GM23248 (cell line): ENCODE measurements around the gene NOTCH1. TPM values are rescaled to one million over a fixed set of nuclear protein-coding genes. Genes with fewer than 3 reads are reported as not detected.

Experiments used
- DNase-seq: peaks from one replicate; pipeline ENCODE4 v3.0.0-alpha.2; 2015
- H2AFZ ChIP-seq: fragments of 200-600 bp; sonication (generic); 2 replicates; pipeline ENCODE4 v1.6.1; 2016; ENCODE audit warnings: antibody characterized with exemption
- H3F3A ChIP-seq: fragments of 200-600 bp; sonication (generic); 2 replicates; pipeline ENCODE4 v1.6.1; 2016; ENCODE audit warnings: mild to moderate bottlenecking, antibody characterized with exemption, mixed run types; ENCODE audit not compliant: insufficient read depth
- H3K27ac ChIP-seq: fragments of 200-600 bp; sonication (generic); 2 replicates; pipeline ENCODE4 v1.5.1; 2016; ENCODE audit warnings: mild to moderate bottlenecking
- H3K27me3 ChIP-seq: fragments of 200-600 bp; sonication (generic); replicated peaks from 2 replicates; pipeline ENCODE4 v1.6.1; 2016; ENCODE audit warnings: mild to moderate bottlenecking; ENCODE audit not compliant: insufficient read depth
- H3K36me3 ChIP-seq: fragments of 200-600 bp; sonication (generic); 2 replicates; pipeline ENCODE4 v1.6.1; 2016; ENCODE audit warnings: low read depth, mild to moderate bottlenecking
- H3K4me1 ChIP-seq: fragments of 200-600 bp; sonication (generic); 2 replicates; pipeline ENCODE4 v1.6.1; 2016; ENCODE audit warnings: mild to moderate bottlenecking; ENCODE audit not compliant: insufficient read depth
- H3K4me2 ChIP-seq: fragments of 200-600 bp; sonication (generic); one replicate; pipeline ENCODE4 v1.6.1; 2016; ENCODE audit warnings: mild to moderate bottlenecking; ENCODE audit not compliant: unreplicated experiment
- H3K4me3 ChIP-seq: fragments of 200-600 bp; sonication (generic); 2 replicates; pipeline ENCODE4 v1.5.1; 2016; ENCODE audit warnings: mild to moderate bottlenecking
- H3K79me2 ChIP-seq: fragments of 200-600 bp; sonication (generic); 2 replicates; pipeline ENCODE4 v1.6.1; 2016; ENCODE audit warnings: mild to moderate bottlenecking; ENCODE audit not compliant: insufficient read depth
- H3K9ac ChIP-seq: fragments of 200-600 bp; sonication (generic); 2 replicates; pipeline ENCODE4 v1.6.1; 2016; ENCODE audit warnings: mild to moderate bottlenecking
- H3K9me2 ChIP-seq: fragments of 200-600 bp; sonication (generic); 2 replicates; pipeline ENCODE4 v1.6.1; 2016; ENCODE audit warnings: mixed run types, mild to moderate bottlenecking, moderate library complexity; ENCODE audit not compliant: insufficient read depth
- H3K9me3 ChIP-seq: fragments of 200-600 bp; sonication (generic); one replicate; pipeline ENCODE4 v1.6.1; 2017; ENCODE audit warnings: low read depth
- H4K20me1 ChIP-seq: fragments of 200-600 bp; sonication (generic); 2 replicates; pipeline ENCODE4 v1.6.0; 2016; ENCODE audit not compliant: insufficient read depth
- EZH2 ChIP-seq: fragments of 200-600 bp; sonication (generic); IDR thresholded peaks from 2 replicates; pipeline ENCODE4 v1.6.1; 2018; ENCODE audit warnings: antibody characterized with exemption, mild to moderate bottlenecking; ENCODE audit not compliant: insufficient read depth, poor library complexity, severe bottlenecking
- EZH2phosphoT487 ChIP-seq: fragments of 200-600 bp; sonication (generic); IDR thresholded peaks from 2 replicates; pipeline ENCODE4 v1.6.1; 2018; ENCODE audit warnings: antibody characterized with exemption, moderate library complexity, mild to moderate bottlenecking, low read depth; ENCODE audit not compliant: insufficient read depth
- WGBS, 2 experiments: methylation state at CpG; one replicate each; pipeline ENCODE4 v1.1.6; 2015 to 2017; ENCODE audit warnings: low lambda C conversion rate in 2 of 2, low coverage in 1 of 2; ENCODE audit errors: missing lambda C conversion rate in 2 of 2; 5-methylcytosine and 5-hydroxymethylcytosine counted together
- in situ Hi-C: fragments of 300-500 bp; cut with MboI; formaldehyde crosslinking; loops from 2 replicates; pipeline ENCODE4 v1.15.0; 2020
- polyA plus RNA-seq: library from polyadenylated mRNA; unstranded; fragments of >200 nt; fragmentation: Nextera tagmentation; extraction: Ambion mirVana; gene quantifications from 2 replicates; pipeline ENCODE4 v1.2.1, GENCODE V29; 2016
- total RNA-seq: library from RNA; depleted of rRNA; stranded (reverse); fragments of >200 nt; shearing (Covaris generic); gene quantifications from 2 replicates; pipeline ENCODE4 v1.2.3, GENCODE V29; 2014

NOTCH1 gene
- total and polyA plus RNA-seq, 2 experiments from 2014 or later = 1.5 to 5.7 TPM

DNA sequence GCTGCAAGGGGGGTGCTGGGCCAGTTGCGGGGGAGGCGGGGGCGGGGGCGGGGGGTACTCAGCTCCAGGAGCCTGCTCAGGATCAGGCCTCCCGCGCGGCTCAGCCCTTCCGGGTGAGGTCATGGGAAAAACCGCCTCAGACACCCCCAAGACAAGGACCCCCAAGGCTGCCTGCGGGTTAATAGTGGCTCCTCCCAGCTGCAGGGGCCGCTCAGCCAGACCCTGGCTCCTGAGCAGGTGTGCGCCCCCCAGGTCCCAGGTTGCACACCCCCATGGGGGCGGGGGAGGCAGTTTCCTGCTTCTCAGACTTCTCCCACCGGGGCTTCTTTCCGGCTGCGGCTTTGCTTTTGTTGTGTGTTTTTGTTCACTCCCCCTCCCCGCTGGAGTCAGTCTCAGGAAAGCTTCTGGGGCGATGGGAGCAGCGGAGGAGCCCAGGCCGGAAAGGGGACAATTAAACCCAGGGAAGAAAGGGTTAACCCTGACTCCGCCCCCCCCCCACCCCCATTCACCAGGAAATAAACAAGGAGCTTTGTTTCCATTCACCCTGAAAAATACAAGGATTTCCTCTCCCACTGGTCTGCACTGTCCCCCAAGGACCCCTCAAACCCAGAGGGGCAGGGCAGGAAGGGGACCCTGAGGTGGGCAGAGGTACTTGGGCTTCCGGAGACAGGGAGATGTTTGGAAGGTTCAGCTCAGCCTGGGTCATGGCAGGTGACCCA, 42.3 kb upstream of the NOTCH1 start:
- no peaks in the 10 kb centered on the region for H3K79me2 ChIP-seq
- H3K27me3 ChIP-seq = no peaks in the 10 kb centered on the region; the same call in 1 of the 2 replicates
- no peaks in the 10 kb centered on the region for H3F3A ChIP-seq
- TF ChIP-seq EZH2phosphoT487 (no peak), EZH2 (no peak)
- H3K27ac ChIP-seq = no peak overlapping the region
- H3K9ac ChIP-seq = no peak overlapping the region
- DNase-seq = no peak
- 24 to 39% methylated on average over 12 to 20 of the region's 22 CpGs for WGBS, 2 experiments
- H3K36me3 ChIP-seq = no peaks in the 10 kb centered on the region
- H3K4me3 ChIP-seq = no peak overlapping the region
- H3K9me3 ChIP-seq = no peaks in the 10 kb centered on the region
- in situ Hi-C loops = no loop called here
- no peaks in the 10 kb centered on the region for H3K9me2 ChIP-seq
- no peak overlapping the region for H3K4me2 ChIP-seq
- no peaks in the 10 kb centered on the region for H4K20me1 ChIP-seq
- no peak overlapping the region for H2AFZ ChIP-seq
- H3K4me1 ChIP-seq = 0 out of 2 replicates have a peak, but pooled peaks cover 6% of the 10 kb centered on the region

DNA sequence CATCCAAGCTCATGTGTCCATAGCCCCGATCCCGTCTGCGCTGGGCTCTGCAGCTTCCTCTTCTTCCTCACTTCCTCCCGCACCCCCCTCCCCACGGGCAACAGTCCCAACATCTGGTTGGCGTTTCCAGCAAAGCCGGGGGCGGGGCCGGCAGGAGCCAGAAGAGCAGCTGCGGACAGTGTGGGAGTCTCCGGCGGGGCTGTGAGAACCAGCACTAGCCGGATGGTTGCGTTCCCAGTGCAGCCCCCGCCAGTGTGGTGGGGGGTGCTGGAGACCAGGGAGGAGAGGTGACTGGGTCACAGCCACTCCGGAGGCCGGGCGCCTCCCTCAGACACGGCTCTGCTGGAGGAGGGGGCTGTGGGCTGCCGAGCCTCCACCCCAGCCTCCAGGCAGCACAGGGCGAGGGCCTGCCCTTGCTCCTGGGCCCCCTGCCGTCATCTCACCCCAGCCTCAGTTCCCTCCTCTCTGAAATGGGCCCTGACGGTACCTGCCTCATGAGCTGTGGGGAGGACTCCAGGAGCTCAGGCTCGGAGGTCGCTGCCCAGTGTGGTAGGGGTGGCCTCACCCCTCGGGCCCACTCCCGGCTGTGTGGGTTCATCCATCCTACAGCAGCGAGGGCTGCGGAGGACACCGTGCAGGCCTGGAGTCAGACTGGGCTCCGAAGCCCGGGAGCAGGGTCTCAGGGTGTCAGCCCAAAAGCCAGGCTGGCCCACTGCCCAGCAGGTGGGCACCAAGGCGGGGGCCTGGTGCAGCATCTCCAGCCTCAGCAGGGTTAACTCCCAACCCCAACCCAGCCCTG, 41.5 kb upstream of the NOTCH1 start:
- H2AFZ ChIP-seq = no peak overlapping the region
- no peak overlapping the region for H3K27ac ChIP-seq
- H3K36me3 ChIP-seq = no peaks in the 10 kb centered on the region
- 4 to 6% methylated on average over 31 to 33 of the region's 33 CpGs for WGBS, 2 experiments
- in situ Hi-C loops = no loop called here
- TF ChIP-seq EZH2 (no peak), EZH2phosphoT487 (no peak)
- 0 out of 2 replicates have a peak, but pooled peaks cover 6% of the 10 kb centered on the region for H3K4me1 ChIP-seq
- H3K9me2 ChIP-seq = no peaks in the 10 kb centered on the region
- H3K79me2 ChIP-seq = no peaks in the 10 kb centered on the region
- no peaks in the 10 kb centered on the region for H4K20me1 ChIP-seq
- H3F3A ChIP-seq = 0 out of 2 replicates have a peak, but pooled peaks cover 2% of the 10 kb centered on the region
- peak; percentile 63 for DNase-seq
- no peak overlapping the region for H3K4me2 ChIP-seq
- no peaks in the 10 kb centered on the region for H3K9me3 ChIP-seq
- no peak overlapping the region for H3K4me3 ChIP-seq
- H3K27me3 ChIP-seq = no peaks in the 10 kb centered on the region; the same call in 1 of the 2 replicates
- no peak overlapping the region for H3K9ac ChIP-seq

DNA sequence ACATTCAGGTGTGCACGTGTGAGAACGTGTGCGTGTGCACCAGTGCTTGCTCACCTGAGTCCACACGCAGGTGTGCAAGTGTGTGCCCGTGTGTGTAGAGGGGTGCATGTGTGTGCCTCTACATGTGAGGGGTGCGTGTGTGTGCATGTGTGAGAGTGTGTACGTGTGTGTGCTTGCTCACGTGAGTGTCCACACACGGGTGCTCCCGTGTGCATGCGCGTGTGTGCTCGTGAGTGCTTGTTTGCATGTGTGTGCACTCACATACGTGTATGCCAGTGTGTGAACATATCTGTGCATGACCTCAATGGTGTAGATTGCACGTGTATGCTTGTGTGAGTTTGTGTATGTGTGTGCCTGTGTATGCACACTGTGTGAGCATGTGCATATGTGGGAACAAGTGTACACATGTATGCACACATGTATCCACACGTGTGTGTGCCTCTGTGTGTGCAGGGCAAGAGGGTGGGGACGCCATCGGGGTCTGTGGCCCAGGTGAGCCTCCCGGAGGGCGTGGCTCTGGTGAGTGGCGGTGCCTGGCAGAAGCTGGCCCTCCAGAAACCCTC, 40.6 kb upstream of the NOTCH1 start:
- Histone ChIP-seq H3K4me2 (no peak overlapping the region), H3K9me2 (no peaks in the 10 kb centered on the region), H2AFZ (no peak overlapping the region), H3K79me2 (no peaks in the 10 kb centered on the region), H3K27me3 (no peaks in the 10 kb centered on the region; the same call in 1 of the 2 replicates), H3K9me3 (no peaks in the 10 kb centered on the region), H3K27ac (no peak overlapping the region), H3F3A (peaks cover 9% of the 10 kb centered on the region; the same call in 1 of the 2 replicates), H3K4me1 (0 out of 2 replicates have a peak, but pooled peaks cover 6% of the 10 kb centered on the region), H3K36me3 (no peaks in the 10 kb centered on the region), H3K4me3 (no peak overlapping the region), H3K9ac (no peak overlapping the region), H4K20me1 (no peaks in the 10 kb centered on the region)
- TF ChIP-seq EZH2phosphoT487 (no peak), EZH2 (no peak)
- 54 to 59% methylated on average over 18 to 21 of the region's 21 CpGs for WGBS, 2 experiments
- in situ Hi-C loops = no loop called here
- DNase-seq = no peak

- 82 to 87% methylated on average over 15 to 16 of the region's 16 CpGs for WGBS, 2 experiments
- H4K20me1 ChIP-seq = no peaks in the 10 kb centered on the region
- TF ChIP-seq EZH2 = no peak
- no peak for TF ChIP-seq EZH2phosphoT487
- H3K79me2 ChIP-seq = no peaks in the 10 kb centered on the region
- H3K4me3 ChIP-seq = no peak overlapping the region
- no peak overlapping the region for H3K9ac ChIP-seq
- no peak overlapping the region for H3K27ac ChIP-seq
- in situ Hi-C loops = no loop called here
- 0 out of 2 replicates have a peak, but pooled peaks cover 6% of the 10 kb centered on the region for H3K4me1 ChIP-seq
- no peaks in the 10 kb centered on the region for H3K9me3 ChIP-seq
- no peaks in the 10 kb centered on the region for H3K36me3 ChIP-seq
- no peaks in the 10 kb centered on the region; the same call in 1 of the 2 replicates for H3K27me3 ChIP-seq
- H3K9me2 ChIP-seq = no peaks in the 10 kb centered on the region
- no peak for DNase-seq
- H3K4me2 ChIP-seq = no peak overlapping the region
- peaks cover 10% of the 10 kb centered on the region; the same call in 1 of the 2 replicates for H3F3A ChIP-seq
- no peak overlapping the region for H2AFZ ChIP-seq
Observed at GRCh38 chr9:136585531-136586120, 39.8 kb upstream of the NOTCH1 start.
